ENCODE measurements around the gene OXLD1. TPM values are rescaled to one million over a fixed set of nuclear protein-coding genes. Genes with fewer than 3 reads are reported as not detected.

The OXLD1 gene
- polyA plus RNA-seq, 1 donor (not counting 4 experiments of a cell fraction or from before 2014, with no cell fraction given) = 16.3 TPM

GRCh38 chr17:81711814-81712467, 45.5 kb upstream of the OXLD1 start, which contains the start of gene SLC25A10:
SLC25A10 (plus strand) TSS chr17:81712284; CDS start chr17:81712427, 143 bp downstream.
- Histone ChIP-seq H3K4me1 (ENCODE audit: control insufficient read depth, extremely low read depth, insufficient read depth, low read length) (peaks cover 23% of the 10 kb centered on the region), H3K9me3 (ENCODE audit: control insufficient read depth, low read depth, low read length) (no peaks in the 10 kb centered on the region), H3K9me1 (ENCODE audit: control insufficient read depth, extremely low read depth, insufficient read depth, low read length) (no peaks in the 10 kb centered on the region), H3K4me3 (ENCODE audit: control insufficient read depth in 2 of 3, extremely low read depth in 1 of 3, insufficient read depth in 2 of 3, low read depth in 1 of 3, low read length in 3 of 3) (peak within 1 kb of the TSS; percentile 57 to 72 (median 72)), H3K27me3 (ENCODE audit: control insufficient read depth, extremely low read depth, insufficient read depth, low read length) (no peaks in the 10 kb centered on the region), H4K20me1 (ENCODE audit: control insufficient read depth, extremely low read depth, insufficient read depth, low read length) (no peaks in the 10 kb centered on the region), H3K9ac (ENCODE audit: control insufficient read depth, extremely low read depth, insufficient read depth, low read length) (peak within 1 kb of the TSS; percentile 63), H3K79me2 (ENCODE audit: control insufficient read depth, insufficient read depth, low read length) (peaks cover 21% of the 10 kb centered on the region), H3K4me2 (ENCODE audit: control insufficient read depth, extremely low read depth, insufficient read depth, low read depth, low read length) (peak within 1 kb of the TSS; percentile 98), H3K36me3 (ENCODE audit: control insufficient read depth in 2 of 2, extremely low read depth in 1 of 2, insufficient read depth in 2 of 2, low read length in 2 of 2) (peaks cover 12 to 17% of the 10 kb centered on the region in 2 experiments), H3K27ac (ENCODE audit: control insufficient read depth, insufficient read depth, low read length) (peak within 1 kb of the TSS; percentile 40), H2AFZ (ENCODE audit: control insufficient read depth, low read length) (no peak within 1 kb of the TSS)
- no peak for FAIRE-seq
- DNase-seq (ENCODE audit: low read depth, low spot score) = no peak
- dilution Hi-C loops (cut with MboI; ENCODE audit: extremely low pct_ligation_motif_present, low sequenced_read_pairs) = no loop called here
- TF ChIP-seq CTCF (optimal IDR thresholded peaks at IDR 0.05 in 1 of 3, IDR thresholded peaks at IDR 0.05 in 1 of 3, conservative IDR thresholded peaks at IDR 0.05 in 1 of 3; ENCODE audit: extremely low read depth in 1 of 3, insufficient read depth in 2 of 3, low read length in 3 of 3) = no peak
- TF ChIP-seq EZH2 (IDR thresholded peaks at IDR 0.05; ENCODE audit: low read length) = no peak

- H3K9ac ChIP-seq (ENCODE audit: control insufficient read depth, extremely low read depth, insufficient read depth, low read length) = peak overlapping the region; percentile 13
- H3K4me3 ChIP-seq (ENCODE audit: control insufficient read depth in 2 of 3, extremely low read depth in 1 of 3, insufficient read depth in 2 of 3, low read depth in 1 of 3, low read length in 3 of 3) = peak overlapping the region in 1 of 3 experiments; percentile 12
- H3K4me1 ChIP-seq (ENCODE audit: control insufficient read depth, extremely low read depth, insufficient read depth, low read length) = peaks cover 23% of the 10 kb centered on the region
- no peak overlapping the region for H2AFZ ChIP-seq (ENCODE audit: control insufficient read depth, low read length)
- H3K9me1 ChIP-seq (ENCODE audit: control insufficient read depth, extremely low read depth, insufficient read depth, low read length) = no peaks in the 10 kb centered on the region
- H4K20me1 ChIP-seq (ENCODE audit: control insufficient read depth, extremely low read depth, insufficient read depth, low read length) = no peaks in the 10 kb centered on the region
- H3K79me2 ChIP-seq (ENCODE audit: control insufficient read depth, insufficient read depth, low read length) = peaks cover 28% of the 10 kb centered on the region
- peaks cover 16 to 27% of the 10 kb centered on the region in 2 experiments for H3K36me3 ChIP-seq (ENCODE audit: control insufficient read depth in 2 of 2, extremely low read depth in 1 of 2, insufficient read depth in 2 of 2, low read length in 2 of 2)
- TF ChIP-seq EZH2 (IDR thresholded peaks at IDR 0.05; ENCODE audit: low read length) (no peak), CTCF (optimal IDR thresholded peaks at IDR 0.05 in 1 of 3, IDR thresholded peaks at IDR 0.05 in 1 of 3, conservative IDR thresholded peaks at IDR 0.05 in 1 of 3; ENCODE audit: extremely low read depth in 1 of 3, insufficient read depth in 2 of 3, low read length in 3 of 3) (peak in 1 of 3 experiments; percentile 3)
- H3K4me2 ChIP-seq (ENCODE audit: control insufficient read depth, extremely low read depth, insufficient read depth, low read depth, low read length) = peak overlapping the region; percentile 98
- dilution Hi-C loops (cut with MboI; ENCODE audit: extremely low pct_ligation_motif_present, low sequenced_read_pairs) = no loop called here
- no peak overlapping the region for H3K27ac ChIP-seq (ENCODE audit: control insufficient read depth, insufficient read depth, low read length)
- H3K9me3 ChIP-seq (ENCODE audit: control insufficient read depth, low read depth, low read length) = no peaks in the 10 kb centered on the region
- FAIRE-seq (no peak), DNase-seq (ENCODE audit: low read depth, low spot score) (no peak)
- H3K27me3 ChIP-seq (ENCODE audit: control insufficient read depth, extremely low read depth, insufficient read depth, low read length) = no peaks in the 10 kb centered on the region
Measured at GRCh38 chr17:81710514-81711308, 44.3 kb upstream of the OXLD1 start.

Data from keratinocyte (primary cell).